DMS 273 (cell line): ENCODE measurements around the gene TSPAN9.

Experiments used
- DNase-seq: peaks from one replicate; lab custom pipeline; 2025; ENCODE audit not compliant: unreplicated experiment; lab: John Stamatoyannopoulos, UW

TSPAN9 gene

GRCh38 chr12:3179731-3180130, 102.6 kb downstream of the TSPAN9 start:
- no peak for DNase-seq

- no peak for DNase-seq
Measured at GRCh38 chr12:3182426-3182825, 105.2 kb downstream of the TSPAN9 start.

GRCh38 chr12:3184485-3184884, 107.3 kb downstream of the TSPAN9 start:
- DNase-seq: no peak

DNA sequence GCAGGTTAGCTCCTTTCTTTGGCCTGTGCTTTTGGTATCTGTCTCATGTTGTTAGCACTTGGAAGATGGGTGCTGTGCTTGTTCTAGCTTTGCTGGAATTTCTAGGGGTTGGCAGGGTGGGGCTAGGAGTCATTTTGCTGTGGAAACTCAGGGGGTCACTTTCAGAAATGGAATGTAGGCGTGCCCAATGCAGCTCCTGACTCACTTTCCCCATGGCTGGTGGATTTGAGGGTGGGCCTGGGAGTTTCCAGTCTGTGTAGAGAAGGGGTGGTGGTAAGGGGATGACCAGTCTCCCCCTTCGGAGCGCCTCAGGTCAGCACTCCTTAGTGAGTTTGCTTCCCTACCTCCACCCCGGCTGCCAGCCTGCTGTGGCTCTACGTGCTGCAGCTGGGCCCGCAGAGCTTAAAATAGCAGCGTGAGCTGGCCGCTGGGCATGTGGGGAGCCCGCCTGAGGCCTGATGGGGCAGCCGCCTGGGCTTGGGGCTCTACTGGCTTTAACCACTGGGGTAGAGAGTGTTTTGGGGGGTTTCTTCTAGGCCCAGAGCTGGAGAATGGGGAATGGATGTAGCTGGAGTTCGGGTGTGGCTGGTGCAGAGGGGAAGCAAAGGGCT, 108.2 kb downstream of the TSPAN9 start:
- no peak for DNase-seq

GRCh38 chr12:3186546-3187215, 109.5 kb downstream of the TSPAN9 start:
- no peak for DNase-seq

DNA sequence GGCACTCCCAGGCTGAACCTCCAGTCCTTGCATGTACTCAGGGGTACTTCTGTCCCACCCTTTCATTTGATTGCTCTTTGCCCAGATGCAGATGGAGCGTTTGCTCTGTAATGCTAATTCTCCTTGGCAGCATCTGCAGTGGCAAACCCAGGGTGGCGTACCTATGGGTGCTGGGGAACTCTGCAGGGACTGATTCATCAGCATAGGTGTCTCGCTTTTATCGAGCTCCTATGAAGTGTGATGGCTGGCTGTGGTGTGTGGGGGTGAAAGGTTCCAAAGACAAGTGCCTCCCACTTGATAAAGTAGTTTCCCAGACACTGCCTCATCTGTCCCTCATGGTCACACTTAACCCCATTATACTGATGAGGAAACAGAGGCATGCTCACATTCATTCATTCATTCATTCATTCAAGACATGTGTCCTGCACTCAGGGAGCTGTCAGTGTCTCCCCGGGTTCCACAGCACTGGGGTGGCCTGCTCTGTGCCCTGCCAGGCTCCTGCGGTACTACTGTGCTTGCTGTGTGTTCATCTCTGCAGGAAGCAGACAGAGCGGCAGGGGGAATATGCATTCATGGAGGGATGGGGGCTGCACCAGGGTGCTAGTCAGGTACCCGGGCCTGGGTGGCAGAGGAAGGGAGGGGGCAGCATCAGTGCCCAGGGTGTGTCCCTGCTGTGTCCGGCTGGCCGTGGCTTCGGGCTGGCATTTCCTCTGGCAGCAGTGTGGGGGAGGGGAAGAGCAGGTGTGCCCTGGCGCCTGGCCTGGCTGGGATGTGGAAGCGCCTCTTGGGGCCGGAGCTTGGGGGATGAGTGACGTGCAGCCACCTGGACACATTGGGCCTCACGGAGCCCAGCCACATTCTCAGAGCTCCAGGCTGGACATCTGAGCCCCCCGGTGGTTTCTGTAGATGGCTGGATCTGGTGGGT, 110.9 kb downstream of the TSPAN9 start:
- DNase-seq: no peak

GRCh38 chr12:3189282-3189681, 112.1 kb downstream of the TSPAN9 start:
- DNase-seq: no peak

DNA sequence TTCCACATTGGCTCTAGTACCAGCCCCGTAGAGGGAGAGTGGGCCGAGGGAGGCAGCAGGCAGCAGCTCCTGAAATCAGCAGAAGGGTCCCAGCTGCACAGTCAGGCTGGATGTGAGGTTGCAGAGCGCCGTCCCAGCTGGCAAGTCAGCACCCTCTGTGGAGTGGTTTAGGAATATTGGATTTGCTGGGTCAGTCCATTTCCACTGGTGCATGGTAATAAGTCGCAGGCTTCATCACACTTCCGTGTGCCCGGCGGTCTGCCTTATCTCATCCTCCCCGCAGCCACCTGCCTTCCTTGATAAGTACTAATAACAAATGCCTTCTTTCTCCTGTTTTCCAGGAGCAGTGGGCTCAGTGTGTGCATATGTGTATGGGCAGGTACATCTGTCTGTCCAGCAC, 112.9 kb downstream of the TSPAN9 start:
- DNase-seq: no peak

DNA sequence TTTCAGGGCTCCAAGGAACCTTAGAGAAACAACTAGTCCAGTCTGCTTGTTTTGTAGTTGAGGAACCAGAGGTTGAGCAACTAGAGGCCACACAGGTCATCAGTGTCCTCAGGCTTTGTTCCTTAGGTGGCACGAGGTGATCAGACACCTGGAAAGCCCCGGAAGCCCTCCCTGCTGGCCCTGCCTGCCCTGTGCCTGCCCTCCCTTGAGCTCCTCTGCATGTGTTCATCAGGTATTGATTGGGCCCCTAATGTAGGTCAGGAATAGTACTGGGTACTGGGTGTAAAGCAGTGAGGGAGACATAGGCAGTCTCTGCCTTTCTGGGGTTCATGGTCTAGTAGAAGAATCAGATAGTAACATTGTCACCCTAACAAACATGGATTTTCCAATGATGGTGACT, 114.3 kb downstream of the TSPAN9 start:
- no peak for DNase-seq

DNA sequence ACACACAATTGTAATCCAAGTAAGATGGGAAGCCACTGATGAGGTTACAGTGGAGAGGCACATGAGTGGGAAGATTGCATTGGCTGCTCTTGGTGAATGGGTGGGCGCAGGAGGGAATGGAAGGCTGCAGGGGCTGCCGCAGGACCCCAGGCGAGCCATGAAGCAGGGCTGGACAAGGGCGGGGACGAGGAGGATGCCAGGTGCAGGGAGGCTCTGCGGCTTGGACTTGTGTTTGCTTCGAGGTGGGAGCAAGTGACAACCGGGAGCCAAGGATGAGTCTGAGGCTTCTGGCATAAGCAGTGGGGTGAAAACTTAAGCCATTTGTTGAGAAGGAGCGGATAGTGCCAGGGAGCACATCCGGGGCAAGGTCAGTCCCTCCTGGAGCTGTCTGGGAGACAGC, 115.0 kb downstream of the TSPAN9 start:
- DNase-seq: no peak

DNA sequence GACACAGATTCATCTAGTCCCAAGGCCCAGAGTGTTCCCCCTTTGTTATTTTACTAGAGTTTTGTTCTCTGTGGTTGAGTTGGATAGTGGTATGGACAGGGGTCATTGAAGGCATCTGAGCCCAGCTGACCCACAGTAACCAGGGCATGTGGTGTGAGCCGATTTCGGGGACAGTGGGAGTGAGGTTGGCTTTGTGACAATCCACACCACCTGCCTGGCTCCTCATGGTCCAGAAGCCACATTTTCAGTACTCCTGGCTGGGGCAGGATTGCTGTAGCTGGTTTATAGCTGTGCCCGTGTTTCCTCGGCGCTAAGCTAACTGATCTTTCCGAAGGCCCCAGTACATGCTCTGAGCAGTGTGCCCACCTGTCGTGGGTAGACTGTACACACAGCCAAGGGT, 116.0 kb downstream of the TSPAN9 start:
- no peak for DNase-seq

GRCh38 chr12:3193755-3194154, 116.6 kb downstream of the TSPAN9 start:
- no peak for DNase-seq

DNA sequence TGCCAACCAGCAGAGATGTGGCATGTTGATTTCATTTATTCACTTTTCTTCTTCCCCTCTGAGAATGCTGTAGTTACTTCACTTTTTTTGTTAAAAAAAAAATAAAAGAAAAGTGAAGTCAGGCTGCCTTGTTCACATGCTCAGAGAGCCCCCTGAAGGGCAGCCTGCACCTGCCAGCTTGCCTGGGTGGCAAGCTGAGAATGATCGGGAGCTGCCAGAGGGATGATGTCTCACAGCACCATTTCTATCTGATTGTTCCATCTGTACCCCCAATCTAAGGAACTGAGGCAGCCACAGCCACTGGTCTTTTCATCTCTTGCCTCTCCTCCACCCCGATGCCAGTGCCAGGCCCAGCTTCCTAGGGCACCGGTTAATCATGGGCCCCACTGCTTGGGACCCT, 118.2 kb downstream of the TSPAN9 start:
- DNase-seq: no peak

DNA sequence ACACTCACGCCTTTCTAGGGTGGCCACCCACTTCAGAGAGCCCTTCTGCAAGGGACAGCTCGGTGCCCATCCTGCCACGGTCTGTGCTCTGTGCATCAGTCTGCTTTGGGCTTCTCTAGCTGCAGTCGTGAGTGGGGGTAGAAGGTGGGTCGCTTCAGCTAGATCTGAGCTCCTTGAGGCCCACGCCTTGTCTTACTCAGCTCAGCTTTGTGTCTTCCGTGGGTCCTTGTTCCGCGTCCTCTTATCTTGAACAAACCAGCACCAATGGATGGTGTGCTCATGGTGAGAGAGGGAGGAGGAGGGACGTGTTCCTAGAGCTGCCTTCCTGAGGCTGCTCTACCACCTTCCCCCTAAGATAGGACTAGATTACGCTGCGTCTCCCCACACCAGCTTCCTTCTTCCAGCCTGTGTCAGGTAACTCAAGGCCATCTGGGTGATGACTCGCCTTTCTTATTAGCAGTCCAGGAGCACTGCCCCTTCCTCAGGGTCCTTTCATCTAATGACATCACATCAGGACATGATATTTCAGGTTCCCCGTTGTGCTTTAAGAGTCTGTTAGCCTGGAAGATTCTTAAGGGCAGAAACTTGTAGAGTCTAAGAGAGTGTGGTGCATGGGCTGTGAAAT, 118.8 kb downstream of the TSPAN9 start:
- no peak for DNase-seq

- DNase-seq: no peak
Measured at GRCh38 chr12:3196488-3196887, 119.3 kb downstream of the TSPAN9 start.

GRCh38 chr12:3197131-3197818, 120.1 kb downstream of the TSPAN9 start:
- DNase-seq: no peak

DNA sequence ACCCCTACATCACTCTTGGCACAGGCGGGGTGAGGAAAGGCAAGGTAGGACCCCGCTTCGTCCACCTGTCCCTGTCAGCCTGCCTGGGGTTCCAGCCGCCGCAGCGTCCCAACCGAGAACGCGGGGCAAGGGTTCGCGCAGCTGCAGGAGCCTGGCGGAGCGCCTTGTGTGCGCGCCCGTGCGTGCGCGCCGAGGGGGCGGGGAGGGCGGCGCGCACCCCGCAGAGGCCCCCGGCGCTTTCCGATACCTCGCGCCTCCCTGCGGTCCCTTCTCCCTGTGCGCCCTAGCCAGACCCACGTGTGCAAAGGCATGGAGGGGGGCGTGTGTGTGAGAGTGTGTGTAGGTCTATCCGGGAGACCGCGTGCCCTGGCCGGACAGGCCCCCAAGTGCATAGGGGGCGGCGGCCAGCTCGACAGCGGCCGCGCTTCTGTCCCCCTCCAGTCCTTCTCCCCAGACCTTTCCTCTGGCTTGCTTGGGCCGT, 122.4 kb downstream of the TSPAN9 start:
- peak; percentile 82 for DNase-seq

GRCh38 chr12:3200032-3200617, 122.9 kb downstream of the TSPAN9 start:
- peak; percentile 80 for DNase-seq

DNA sequence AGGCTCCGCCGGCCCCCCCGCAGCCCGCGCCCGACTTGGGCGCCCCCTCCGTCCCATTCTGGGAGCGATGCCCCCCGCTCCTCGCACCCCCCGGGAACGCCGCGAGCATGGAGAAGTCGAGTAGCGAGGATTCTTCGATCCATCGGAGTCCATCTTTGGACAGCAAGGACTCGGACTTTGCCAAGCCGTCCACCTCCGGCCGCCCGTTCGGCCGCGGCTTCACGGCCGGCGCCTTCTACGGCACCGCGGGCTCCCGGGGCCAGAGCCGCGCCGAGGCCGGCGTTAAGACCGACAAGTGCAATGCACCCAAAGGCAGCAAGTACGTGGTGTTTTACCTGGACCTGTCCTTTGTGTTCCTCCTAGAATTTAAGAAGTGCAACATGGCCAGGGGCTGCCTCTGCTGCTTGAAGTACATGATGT, 123.6 kb downstream of the TSPAN9 start:
- peak; percentile 35 for DNase-seq

DNA sequence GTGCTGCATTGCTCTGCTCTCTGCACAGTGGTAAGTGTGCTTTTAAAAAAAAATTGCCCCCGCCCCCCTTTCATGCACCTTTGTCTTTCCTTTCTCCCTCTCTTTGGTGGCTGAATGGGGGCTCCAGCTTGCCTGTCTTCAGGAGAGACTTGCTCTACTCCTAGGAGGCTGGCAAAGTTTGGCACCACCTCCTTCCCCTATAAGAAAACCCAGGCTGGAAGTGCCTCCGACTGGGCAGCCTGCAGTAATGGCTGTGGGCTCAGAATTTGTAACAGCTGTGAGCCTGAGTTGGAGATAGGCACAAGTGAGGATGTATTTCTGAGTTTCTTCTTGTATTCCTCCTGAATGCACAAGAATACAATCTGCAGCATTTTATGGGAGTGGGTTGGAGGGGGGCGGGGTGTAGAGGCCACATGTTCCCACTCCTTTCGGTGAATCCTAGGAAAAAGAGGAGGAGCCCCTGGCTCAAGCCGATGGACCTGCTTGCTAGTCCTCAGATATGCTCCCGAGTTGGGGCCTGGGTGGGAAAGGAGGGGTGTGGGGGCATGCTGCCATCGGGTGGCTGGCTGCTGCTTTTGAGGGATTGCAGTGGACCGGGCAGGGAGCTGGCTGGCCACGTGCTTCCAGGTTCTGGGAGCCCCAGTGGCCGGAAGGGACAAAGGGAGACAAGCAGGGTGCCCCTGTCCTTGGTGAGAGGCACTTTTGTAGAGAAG, 124.3 kb downstream of the TSPAN9 start:
- no peak for DNase-seq
